K562 (cell line): Measurements from ENCODE around the gene PPP1R3C.

Experiments
- CBX5 ChIP-seq: IDR thresholded peaks from 2 replicates; pipeline ENCODE4 v1.6.1; 2014; ENCODE audit warnings: low read depth, borderline replicate concordance
- EZH2 ChIP-seq: IDR thresholded peaks from 2 replicates; pipeline ENCODE4 v1.6.1; 2012; ENCODE audit warnings: low read depth, mild to moderate bottlenecking, inconsistent platforms, low read length, borderline replicate concordance
- HDGF ChIP-seq: fragments of 450-650 bp; IDR thresholded peaks from 2 replicates; pipeline ENCODE4 v1.6.1; 2016
- KDM4B ChIP-seq, 2 experiments: fragments of 450-650 bp in 1 of 2; sonication (generic) in 1 of 2; IDR thresholded peaks; 2 replicates each; pipeline ENCODE4 v1.6.1; 2016 to 2017; ENCODE audit warnings: borderline replicate concordance in 2 of 2, antibody characterized with exemption in 1 of 2, low read depth in 1 of 2, mild to moderate bottlenecking in 1 of 2
- MTA2 ChIP-seq: fragments of 450-650 bp; IDR thresholded peaks from 2 replicates; pipeline ENCODE4 v1.6.1; 2016; ENCODE audit warnings: low read depth
- POLR2A ChIP-seq: fragments of 450-650 bp; conservative IDR thresholded peaks from 2 replicates; pipeline ENCODE4 v1.6.1; 2016
- POLR2AphosphoS5 ChIP-seq: IDR thresholded peaks from 2 replicates; pipeline ENCODE4 v1.6.1; 2011; ENCODE audit warnings: mild to moderate bottlenecking, low read depth, low read length, moderate library complexity; ENCODE audit not compliant: control insufficient read depth, insufficient read depth
- RBM34 ChIP-seq: fragments of 200-400 bp; formaldehyde crosslinking; IDR thresholded peaks from 2 replicates; pipeline ENCODE4 v1.6.1; 2018; ENCODE audit warnings: low read length, borderline replicate concordance; ENCODE audit not compliant: insufficient read depth
- TAF15 ChIP-seq: fragments of 200-400 bp; formaldehyde crosslinking; IDR thresholded peaks from 2 replicates; pipeline ENCODE4 v1.6.1; 2017; ENCODE audit warnings: mild to moderate bottlenecking, low read depth, low read length, moderate library complexity
- TCF7L2 ChIP-seq: fragments of 150-350 bp; IDR thresholded peaks from 2 replicates; pipeline ENCODE4 v1.6.1; 2016; ENCODE audit warnings: low read depth, mild to moderate bottlenecking, low read length, moderate library complexity

GRCh38 chr10:91680487-91680886, 47.6 kb upstream of the PPP1R3C start:
- TF ChIP-seq MTA2 (no peak), RBM34 (no peak), POLR2AphosphoS5 (no peak), EZH2 (no peak), TAF15 (no peak), CBX5 (no peak), KDM4B (IDR thresholded peaks at IDR 0.05; ENCODE audit: borderline replicate concordance in 2 of 2, low read depth in 1 of 2) (no peak), HDGF (no peak), TCF7L2 (no peak), POLR2A (no peak)
